HG02884 (cell line): ENCODE measurements around the gene S100A7A.
"Not testable (repeated sequence)": the region's sequence is repeated elsewhere in the genome, so short reads cannot be mapped to it uniquely, and the experiment has no call there.

Experiments used
- ATAC-seq: cut with Tn5 transposase; IDR thresholded peaks from one replicate; pipeline ENCODE4 v1.9.1; 2021; ENCODE audit warnings: mild to moderate bottlenecking, moderate library complexity; ENCODE audit not compliant: unreplicated experiment

The S100A7A gene

GRCh38 chr1:153394391-153394790 lies 21.9 kb upstream of the S100A7A start:
- ATAC-seq: no peak

GRCh38 chr1:153395136-153395685 lies 21.1 kb upstream of the S100A7A start:
- no peak for ATAC-seq

DNA sequence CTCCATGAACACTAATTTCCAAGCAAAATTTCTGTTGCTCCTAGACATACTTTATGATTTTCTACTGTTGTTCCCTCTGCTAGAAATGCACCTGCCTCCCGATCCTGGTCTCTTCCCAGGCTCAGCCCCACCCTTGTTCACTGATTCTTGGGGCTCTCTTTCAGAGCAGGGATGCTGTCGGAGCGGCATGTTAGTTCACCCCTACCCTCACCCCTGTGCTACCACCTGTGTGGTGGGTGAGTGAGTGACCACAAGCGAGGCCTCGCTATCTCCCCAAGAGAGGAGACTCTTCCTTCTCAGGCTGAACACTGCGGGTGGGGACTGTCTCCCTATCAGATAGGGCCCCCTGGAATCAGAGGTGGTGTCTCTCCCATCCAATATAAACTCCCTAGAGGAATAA lies 20.5 kb upstream of the S100A7A start:
- no peak for ATAC-seq

DNA sequence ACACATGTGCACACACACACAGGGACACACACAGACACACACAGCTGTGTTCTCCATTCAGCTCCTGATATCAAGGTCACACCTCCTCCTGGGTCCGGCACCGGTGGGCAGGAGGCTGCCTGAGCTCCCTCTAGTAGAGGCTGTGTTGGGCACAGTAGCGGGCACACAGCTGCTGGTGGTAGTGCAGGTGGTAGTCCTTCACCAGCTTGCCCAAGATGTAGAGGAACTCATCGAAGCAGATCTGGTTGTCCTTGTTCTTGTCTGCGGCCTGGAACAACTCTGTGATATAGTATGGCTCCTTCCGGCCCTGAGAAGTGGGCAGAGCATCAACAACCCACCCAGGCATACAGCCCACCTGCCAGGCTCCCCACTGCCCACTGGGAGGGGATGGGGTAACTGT lies 19.9 kb upstream of the S100A7A start:
- ATAC-seq: no peak

- no peak for ATAC-seq
Observed at GRCh38 chr1:153397051-153397923, 19.0 kb upstream of the S100A7A start.

GRCh38 chr1:153397924-153398651 lies 18.2 kb upstream of the S100A7A start:
- ATAC-seq: no peak

DNA sequence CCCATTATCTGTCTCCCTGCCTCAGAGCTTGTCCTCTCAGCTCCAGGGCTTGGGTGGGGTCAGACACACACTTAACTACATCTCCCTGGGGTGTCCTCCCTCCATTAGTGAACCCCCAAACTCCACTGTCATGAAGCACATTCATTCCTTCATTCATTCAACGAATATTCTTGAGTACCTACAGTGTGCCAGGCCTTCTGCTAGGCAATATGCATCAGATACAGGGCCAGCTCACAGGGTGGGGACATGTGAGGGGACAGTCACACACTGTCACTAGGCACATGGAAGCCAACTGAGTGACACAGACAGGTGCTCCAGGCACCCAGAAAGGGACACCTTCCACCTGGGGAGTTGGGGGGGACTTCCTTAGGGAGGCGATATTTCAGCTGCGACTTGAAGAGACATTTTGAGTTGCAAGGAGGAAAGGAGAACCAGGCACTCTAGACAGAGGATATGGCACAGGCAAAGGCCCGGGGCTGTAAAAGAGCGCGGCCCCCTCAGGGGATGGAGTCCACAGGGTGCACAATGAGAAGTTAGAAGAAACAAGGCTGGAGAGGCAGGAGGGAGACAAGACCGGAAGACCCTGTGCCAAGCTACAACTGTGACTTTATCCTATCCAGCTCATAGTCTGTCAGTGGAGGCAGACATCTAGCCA lies 16.8 kb upstream of the S100A7A start:
- ATAC-seq: no peak

- no peak for ATAC-seq
Observed at GRCh38 chr1:153400244-153400643, 16.1 kb upstream of the S100A7A start.

GRCh38 chr1:153401461-153401860 lies 14.9 kb upstream of the S100A7A start:
- no peak for ATAC-seq

DNA sequence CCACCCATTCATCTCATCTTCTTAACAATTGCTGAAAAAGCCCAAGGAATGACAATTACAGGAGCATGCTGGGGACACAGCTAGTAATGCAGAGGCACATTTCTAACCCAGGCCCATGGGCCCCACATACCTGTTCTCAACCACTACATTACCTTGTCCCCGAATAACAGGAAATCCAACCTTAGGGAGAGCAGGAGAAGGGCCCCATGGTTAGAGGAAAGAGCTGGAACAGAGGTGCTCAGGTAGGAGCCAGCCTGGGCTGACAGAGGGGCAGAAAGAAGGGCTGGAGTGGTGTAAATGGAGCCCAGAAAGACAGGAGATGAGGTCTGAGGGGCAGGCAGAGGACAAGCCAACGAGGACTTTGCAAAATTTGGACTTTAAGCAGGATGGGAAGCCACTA lies 14.1 kb upstream of the S100A7A start:
- no peak for ATAC-seq

DNA sequence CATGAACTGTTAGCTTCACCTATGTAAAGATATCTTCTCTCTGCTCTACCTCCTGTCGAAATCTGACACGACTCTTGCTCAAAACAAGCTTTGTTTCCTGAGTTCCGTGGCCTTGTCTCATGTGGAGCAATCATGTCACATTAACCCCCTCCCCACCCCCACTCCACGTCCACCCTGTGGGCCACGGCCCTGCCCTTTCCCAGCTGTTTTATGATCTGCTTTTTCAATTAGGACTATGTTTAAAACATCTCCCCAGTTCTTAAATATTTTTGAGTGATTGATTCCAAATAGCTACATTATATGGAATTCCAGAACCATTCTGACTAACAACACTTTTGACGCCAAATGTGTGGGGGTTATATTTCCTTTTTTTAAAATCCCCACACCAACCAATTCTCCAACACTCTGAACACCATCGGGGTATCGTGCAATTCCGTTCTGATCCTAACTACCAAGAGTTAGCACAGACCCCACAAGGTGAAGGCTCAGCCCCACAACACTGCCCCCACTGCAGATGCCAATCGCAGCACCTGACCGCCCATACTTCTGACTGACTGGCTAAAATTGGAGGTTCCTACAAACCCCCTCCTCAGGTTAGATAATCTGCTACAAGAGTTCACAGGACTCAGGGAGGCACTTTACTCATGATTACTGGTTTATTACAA lies 12.8 kb upstream of the S100A7A start:
- ATAC-seq: no peak

- ATAC-seq: no peak
Observed at GRCh38 chr1:153404086-153404635, 12.2 kb upstream of the S100A7A start.

DNA sequence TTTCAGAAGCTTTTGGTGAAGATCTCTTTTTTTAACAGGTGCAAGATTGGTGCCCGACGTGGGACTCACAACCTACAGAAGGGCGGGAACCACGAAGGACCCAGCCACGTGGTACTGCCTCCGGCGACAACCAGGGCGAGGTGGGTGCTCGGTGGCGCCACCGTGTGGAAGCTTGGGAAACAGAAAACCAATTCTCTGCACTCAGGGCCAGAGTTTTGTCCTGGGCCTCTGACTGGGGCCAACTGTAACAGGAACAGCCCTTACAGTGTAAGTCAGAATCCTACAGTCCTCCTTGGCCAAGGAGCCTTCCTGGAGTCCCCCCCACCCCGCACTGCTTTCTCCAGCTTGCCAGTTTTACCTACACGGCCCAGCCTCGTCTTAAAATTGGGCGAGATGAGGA lies 11.6 kb upstream of the S100A7A start:
- ATAC-seq: no peak

DNA sequence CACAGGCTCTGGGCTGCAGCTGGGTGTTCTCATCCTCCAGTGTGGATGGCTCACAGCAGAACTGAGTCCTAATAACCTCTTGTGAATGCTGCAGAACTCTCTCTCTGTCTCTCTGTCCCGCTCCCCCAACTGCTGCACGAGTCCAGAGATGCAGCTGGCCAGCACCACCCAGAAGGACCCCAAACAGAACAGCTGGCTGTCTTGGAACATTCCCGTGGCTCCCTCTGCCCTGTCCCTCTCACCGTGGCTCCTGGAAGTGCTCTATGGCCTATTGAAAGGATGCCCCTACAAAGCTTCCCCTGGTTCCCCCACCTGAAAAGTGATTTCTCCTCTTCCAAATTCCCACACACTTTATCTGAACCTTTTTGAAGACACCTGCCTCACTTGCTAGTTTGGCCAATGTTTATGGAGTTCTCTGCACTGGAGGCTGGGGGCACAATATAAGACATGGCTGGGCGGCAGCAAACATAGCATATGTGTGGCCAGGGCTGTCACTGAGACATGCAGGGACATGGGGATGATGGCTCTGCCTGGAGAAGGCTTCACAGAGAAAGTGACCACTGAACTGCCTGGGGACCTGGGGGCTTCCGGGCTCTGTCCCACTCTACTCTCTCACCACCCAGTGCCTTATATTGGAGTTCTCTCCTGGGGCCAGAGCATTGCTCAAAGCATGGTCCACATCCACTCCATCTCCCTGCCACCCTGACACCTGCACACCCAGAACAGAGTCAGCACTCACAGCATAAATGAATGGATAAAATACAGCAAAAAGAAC lies 10.3 kb upstream of the S100A7A start:
- not testable (repeated sequence) for ATAC-seq

DNA sequence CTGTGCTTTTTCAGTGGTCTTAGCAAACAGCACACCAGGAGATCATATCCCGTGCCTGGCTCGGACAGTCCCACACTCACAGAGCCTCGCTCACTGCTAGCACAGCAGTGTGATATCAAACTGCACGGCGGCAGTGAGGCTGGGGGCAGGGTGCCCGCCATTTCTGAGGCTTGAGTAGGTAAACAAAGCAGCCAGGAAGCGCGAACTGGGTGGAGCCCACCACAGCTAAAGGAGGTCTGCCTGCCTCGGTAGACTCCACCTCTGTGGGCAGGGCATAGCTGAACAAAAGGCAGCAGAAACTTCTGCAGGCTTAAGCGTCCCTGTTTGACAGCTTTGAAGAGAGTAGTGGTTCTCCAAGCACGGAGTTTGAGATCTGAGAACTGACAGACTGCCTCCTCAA lies 9.0 kb upstream of the S100A7A start:
- not testable (repeated sequence) for ATAC-seq

DNA sequence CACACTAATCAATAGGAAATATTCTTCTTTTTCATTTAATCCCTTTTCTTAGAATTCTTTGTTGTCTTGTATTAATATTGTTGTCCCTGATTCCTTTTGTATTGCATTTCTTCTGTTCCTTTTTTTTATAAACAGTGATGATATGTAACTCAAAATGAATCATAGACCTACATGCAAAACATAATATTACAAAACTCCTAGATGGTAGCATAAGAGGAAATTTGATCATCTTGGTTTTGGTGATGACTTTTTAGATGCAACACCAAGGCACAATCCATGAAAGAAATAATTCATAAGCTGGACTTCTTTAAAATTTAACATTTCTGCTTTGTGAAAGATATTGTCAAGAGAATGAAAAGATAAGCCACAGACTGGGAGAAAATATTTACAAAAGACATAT lies 2.4 kb upstream of the S100A7A start:
- ATAC-seq: not testable (repeated sequence)

- ATAC-seq: no peak
Observed at GRCh38 chr1:153417136-153417888, 992 bp downstream of the S100A7A start.

GRCh38 chr1:153418758-153419435 lies 2.6 kb downstream of the S100A7A start:
- not testable (repeated sequence) for ATAC-seq

DNA sequence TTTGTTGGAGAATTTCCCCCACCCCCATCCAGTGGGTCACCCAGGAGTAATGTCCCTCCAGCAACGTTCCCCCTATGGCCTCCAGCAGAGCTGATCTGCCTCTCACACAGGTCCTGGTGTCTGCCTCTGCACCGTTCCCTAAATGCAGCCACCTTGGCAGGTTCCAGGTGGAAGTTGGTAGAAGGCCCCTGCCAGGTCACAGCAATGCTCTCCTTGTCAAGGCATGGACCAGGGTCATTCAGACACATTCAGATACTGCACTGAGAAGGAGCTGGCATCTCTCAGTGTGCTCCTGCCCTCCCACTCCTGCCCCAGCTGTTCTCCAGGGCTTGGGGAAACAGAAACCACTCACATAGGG lies 3.1 kb downstream of the S100A7A start:
- not testable (repeated sequence) for ATAC-seq
